Neuronal stem cell (in vitro differentiated cells): Measurements from ENCODE around the gene NRM.

Experiments used
- DNase-seq: peaks from one replicate; pipeline ENCODE4 v3.0.0-alpha.2; 2013; ENCODE audit warnings: low spot score
- H2AFZ ChIP-seq: one replicate; pipeline ENCODE4 v1.6.1; 2013; ENCODE audit warnings: mild to moderate bottlenecking, low read length, inconsistent platforms
- H2AK5ac ChIP-seq: 2 replicates; pipeline ENCODE4 v1.6.1; 2013; ENCODE audit warnings: low read depth, mild to moderate bottlenecking, inconsistent platforms, low read length, moderate library complexity, mixed read lengths
- H2BK120ac ChIP-seq: 2 replicates; pipeline ENCODE4 v1.6.1; 2013; ENCODE audit warnings: low read depth, mild to moderate bottlenecking, inconsistent platforms, low read length, moderate library complexity, mixed read lengths
- H2BK12ac ChIP-seq: one replicate; pipeline ENCODE4 v1.6.1; 2013; ENCODE audit warnings: low read length, inconsistent platforms
- H2BK15ac ChIP-seq: 2 replicates; pipeline ENCODE4 v1.6.1; 2013; ENCODE audit warnings: mild to moderate bottlenecking, low read length, inconsistent platforms, mixed read lengths
- H2BK5ac ChIP-seq: one replicate; pipeline ENCODE4 v1.6.1; 2013; ENCODE audit warnings: inconsistent platforms, mild to moderate bottlenecking, low read length, moderate library complexity
- H3K14ac ChIP-seq: one replicate; pipeline ENCODE4 v1.6.1; 2013; ENCODE audit warnings: low read length, inconsistent platforms
- H3K18ac ChIP-seq: 2 replicates; pipeline ENCODE4 v1.6.1; 2013; ENCODE audit warnings: low read length, inconsistent platforms
- H3K23ac ChIP-seq: 2 replicates; pipeline ENCODE4 v1.6.1; 2013; ENCODE audit warnings: low read depth, mild to moderate bottlenecking, mixed read lengths, low read length, inconsistent platforms; ENCODE audit not compliant: poor library complexity
- H3K27ac ChIP-seq: replicated peaks from 3 replicates; pipeline ENCODE4 v1.5.1; 2013; ENCODE audit warnings: low read length, inconsistent platforms
- H3K27me3 ChIP-seq, 3 experiments: 2 replicates each; pipeline ENCODE4 v1.6.1; 2013; ENCODE audit warnings: low read length in 3 of 3, mild to moderate bottlenecking in 2 of 3, inconsistent platforms in 1 of 3, low read depth in 1 of 3, mixed read lengths in 1 of 3, moderate library complexity in 1 of 3; ENCODE audit not compliant: control insufficient read depth in 3 of 3, insufficient read depth in 3 of 3
- H3K36me3 ChIP-seq, 2 donors: replicated peaks in 1 of 2; 2 replicates each; pipeline ENCODE4 v1.6.1; 2013; ENCODE audit warnings: low read length in 2 of 2; ENCODE audit not compliant: control insufficient read depth in 2 of 2, insufficient read depth in 2 of 2
- H3K4ac ChIP-seq: 2 replicates; pipeline ENCODE4 v1.6.1; 2013; ENCODE audit warnings: inconsistent platforms, mild to moderate bottlenecking, low read length, moderate library complexity
- H3K4me1 ChIP-seq, 2 donors: 1 replicate in 1 of 2; 2 replicates in 1 of 2; pipeline ENCODE4 v1.6.1; 2013; ENCODE audit warnings: low read length in 2 of 2, low read depth in 1 of 2; ENCODE audit not compliant: control insufficient read depth in 2 of 2, insufficient read depth in 1 of 2
- H3K4me2 ChIP-seq: one replicate; pipeline ENCODE4 v1.6.1; 2013; ENCODE audit warnings: mild to moderate bottlenecking, low read length, inconsistent platforms; ENCODE audit not compliant: insufficient read depth, poor library complexity, severe bottlenecking
- H3K4me3 ChIP-seq, 2 donors: 2 replicates each; pipeline ENCODE4 v1.5.1; 2013; ENCODE audit warnings: low read length in 2 of 2, mild to moderate bottlenecking in 2 of 2, inconsistent platforms in 1 of 2, moderate library complexity in 1 of 2
- H3K79me1 ChIP-seq: one replicate; pipeline ENCODE4 v1.6.1; 2013; ENCODE audit warnings: low read depth, mild to moderate bottlenecking, inconsistent platforms, low read length, moderate library complexity
- H3K9ac ChIP-seq: one replicate; pipeline ENCODE4 v1.6.1; 2013; ENCODE audit warnings: mild to moderate bottlenecking, low read depth, low read length, inconsistent platforms; ENCODE audit not compliant: poor library complexity
- H3K9me3 ChIP-seq, 2 donors: replicated peaks in 1 of 2; 2 replicates each; pipeline versions ENCODE3 to v1.6.1; 2013; ENCODE audit warnings: low read length in 2 of 2, mild to moderate bottlenecking in 2 of 2, inconsistent platforms in 1 of 2, low read depth in 1 of 2, mixed read lengths in 1 of 2, moderate library complexity in 1 of 2; ENCODE audit not compliant: control insufficient read depth in 2 of 2, insufficient read depth in 1 of 2
- H4K8ac ChIP-seq: one replicate; pipeline ENCODE4 v1.6.1; 2013; ENCODE audit warnings: low read depth, mild to moderate bottlenecking, inconsistent platforms, low read length, moderate library complexity
- H4K91ac ChIP-seq: one replicate; pipeline ENCODE4 v1.6.1; 2013; ENCODE audit warnings: low read length, low read depth, mild to moderate bottlenecking, inconsistent platforms; ENCODE audit not compliant: poor library complexity
- WGBS, 2 donors: extraction: QIAGEN DNeasy Blood & Tissue Kit; methylation state at CpG; one replicate each; pipeline ENCODE4 v1.1.7; 2013; ENCODE audit warnings: missing lambda C conversion rate in 2 of 2, mixed read lengths in 1 of 2; ENCODE audit not compliant: insufficient read length in 2 of 2, insufficient replicate concordance in 1 of 2; ENCODE audit errors: extremely low coverage in 2 of 2; 5-methylcytosine and 5-hydroxymethylcytosine counted together

The NRM gene

GRCh38 chr6:30691208-30691847 is 544 bp upstream of the NRM start:
- Histone ChIP-seq H3K4me2 (peak overlapping the region; percentile 73), H3K18ac (no peak overlapping the region), H3K14ac (no peak overlapping the region), H2BK5ac (peak overlapping the region; percentile 85), H3K27ac (peak overlapping the region; percentile 99), H2BK15ac (no peak overlapping the region), H3K4me1 (peaks cover 23 to 27% of the 10 kb centered on the region in 2 donors), H3K79me1 (peaks cover 6% of the 10 kb centered on the region), H2AFZ (peak overlapping the region; percentile 98), H2BK12ac (no peak overlapping the region), H3K4ac (no peak overlapping the region), H3K23ac (no peak overlapping the region), H4K8ac (no peak overlapping the region), H3K4me3 (peak overlapping the region; percentile 62 to 97), H4K91ac (no peak overlapping the region), H3K9me3 (no peaks in the 10 kb centered on the region), H3K27me3 (no peaks in the 10 kb centered on the region), H2BK120ac (no peak overlapping the region), H3K36me3 (peaks cover 2 to 17% of the 10 kb centered on the region in 2 donors), H2AK5ac (no peak overlapping the region), H3K9ac (no peak overlapping the region)
- WGBS, 2 donors, result no CpG with 5 or more reads among the region's 8 CpGs
- no peak for DNase-seq

- Histone ChIP-seq H3K9ac (peak overlapping the region; percentile 75), H3K79me1 (peaks cover 9% of the 10 kb centered on the region), H3K23ac (no peak overlapping the region), H3K4me3 (peak overlapping the region; percentile 88 to 97), H2BK5ac (peak overlapping the region; percentile 50), H2BK12ac (no peak overlapping the region), H3K9me3 (no peaks in the 10 kb centered on the region), H3K36me3 (peaks cover 2 to 25% of the 10 kb centered on the region in 2 donors), H4K8ac (no peak overlapping the region), H2BK15ac (no peak overlapping the region), H3K4ac (peak overlapping the region; percentile 27), H3K27ac (peak overlapping the region; percentile 99), H3K18ac (peak overlapping the region; percentile 39), H2AK5ac (peak overlapping the region; percentile 41), H4K91ac (no peak overlapping the region), H2AFZ (peak overlapping the region; percentile 98), H3K14ac (peak overlapping the region; percentile 49), H3K27me3 (no peaks in the 10 kb centered on the region), H3K4me2 (peak overlapping the region; percentile 73), H3K4me1 (peaks cover 32 to 40% of the 10 kb centered on the region in 2 donors), H2BK120ac (no peak overlapping the region)
- no peak for DNase-seq
- WGBS, 2 donors, result no CpG with 5 or more reads among the region's 4 CpGs
Observed at GRCh38 chr6:30689985-30690384, 799 bp downstream of the NRM start.

- H2BK120ac ChIP-seq, result no peak overlapping the region
- peak overlapping the region in 1 of 2 donors; percentile 97 for H3K4me3 ChIP-seq
- H3K4me1 ChIP-seq, result peaks cover 37 to 45% of the 10 kb centered on the region in 2 donors
Observed at GRCh38 chr6:30689022-30689865, 1.5 kb downstream of the NRM start.

GRCh38 chr6:30688569-30688968 is 2.2 kb downstream of the NRM start:
- Histone ChIP-seq H2BK5ac (peak overlapping the region; percentile 49), H3K4me1 (peaks cover 42 to 50% of the 10 kb centered on the region in 2 donors), H3K27me3 (no peaks in the 10 kb centered on the region), H3K14ac (no peak overlapping the region), H3K4me3 (peak overlapping the region in 1 of 2 donors; percentile 97), H2BK12ac (no peak overlapping the region), H2BK120ac (no peak overlapping the region), H3K9me3 (no peaks in the 10 kb centered on the region), H3K36me3 (peaks cover 2 to 29% of the 10 kb centered on the region in 2 donors), H2BK15ac (peak overlapping the region; percentile 41), H2AK5ac (peak overlapping the region; percentile 91), H3K79me1 (peaks cover 9% of the 10 kb centered on the region), H3K18ac (no peak overlapping the region), H3K23ac (no peak overlapping the region), H3K4ac (no peak overlapping the region), H3K4me2 (no peak overlapping the region), H3K9ac (no peak overlapping the region), H3K27ac (no peak overlapping the region), H4K91ac (no peak overlapping the region), H2AFZ (no peak overlapping the region), H4K8ac (no peak overlapping the region)
- no peak for DNase-seq
- WGBS, 2 donors, result no CpG with 5 or more reads among the region's 9 CpGs

More at GRCh38 chr6:30689022-30689865, 1.5 kb downstream of the NRM start:
- Histone ChIP-seq H3K27me3 (no peaks in the 10 kb centered on the region), H2AFZ (no peak overlapping the region), H4K8ac (no peak overlapping the region), H4K91ac (no peak overlapping the region), H2AK5ac (peak overlapping the region; percentile 91), H2BK15ac (peak overlapping the region; percentile 41), H3K36me3 (peaks cover 2 to 29% of the 10 kb centered on the region in 2 donors), H3K18ac (peak overlapping the region; percentile 32), H3K14ac (no peak overlapping the region), H3K9ac (no peak overlapping the region), H2BK5ac (no peak overlapping the region), H3K79me1 (peaks cover 9% of the 10 kb centered on the region), H3K9me3 (no peaks in the 10 kb centered on the region), H3K27ac (no peak overlapping the region), H3K4ac (no peak overlapping the region), H3K23ac (no peak overlapping the region), H2BK12ac (peak overlapping the region; percentile 18), H3K4me2 (no peak overlapping the region)
- no peak for DNase-seq
- WGBS, 2 donors, result no CpG with 5 or more reads among the region's 11 CpGs
